ENCODE results near the gene IGF2BP2. TPM values are rescaled to one million over a fixed set of nuclear protein-coding genes. Genes with fewer than 3 reads are reported as not detected.

IGF2BP2 gene
- total and polyA plus RNA-seq, 2 donors from 2014 or later, result 7.7 to 26.9 TPM

DNA sequence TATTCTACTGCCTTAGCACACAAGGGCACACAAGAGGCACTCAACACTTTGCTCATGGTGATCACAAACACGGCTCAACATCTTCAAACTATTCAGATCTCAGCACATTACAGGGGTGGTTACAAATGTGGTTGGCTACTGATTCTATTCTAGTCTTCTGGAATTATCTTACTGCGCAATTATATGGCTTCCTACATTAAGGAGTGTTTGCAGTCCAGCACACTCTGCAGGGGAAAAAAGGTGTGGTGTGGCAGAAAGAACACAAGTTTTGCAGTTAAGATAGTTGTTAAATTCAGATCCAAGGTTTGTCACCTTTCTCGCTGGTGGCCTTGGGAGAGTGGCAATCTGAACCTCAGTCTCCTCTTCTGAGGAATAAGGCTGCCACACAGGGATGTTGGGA, 31.9 kb downstream of the IGF2BP2 start:
- no peaks in the 10 kb centered on the region for H3K36me3 ChIP-seq (ENCODE audit: control insufficient read depth in 2 of 3, insufficient read depth in 3 of 3, low read length in 3 of 3)
- FAIRE-seq, result no peak
- TF ChIP-seq, protein P1, sequence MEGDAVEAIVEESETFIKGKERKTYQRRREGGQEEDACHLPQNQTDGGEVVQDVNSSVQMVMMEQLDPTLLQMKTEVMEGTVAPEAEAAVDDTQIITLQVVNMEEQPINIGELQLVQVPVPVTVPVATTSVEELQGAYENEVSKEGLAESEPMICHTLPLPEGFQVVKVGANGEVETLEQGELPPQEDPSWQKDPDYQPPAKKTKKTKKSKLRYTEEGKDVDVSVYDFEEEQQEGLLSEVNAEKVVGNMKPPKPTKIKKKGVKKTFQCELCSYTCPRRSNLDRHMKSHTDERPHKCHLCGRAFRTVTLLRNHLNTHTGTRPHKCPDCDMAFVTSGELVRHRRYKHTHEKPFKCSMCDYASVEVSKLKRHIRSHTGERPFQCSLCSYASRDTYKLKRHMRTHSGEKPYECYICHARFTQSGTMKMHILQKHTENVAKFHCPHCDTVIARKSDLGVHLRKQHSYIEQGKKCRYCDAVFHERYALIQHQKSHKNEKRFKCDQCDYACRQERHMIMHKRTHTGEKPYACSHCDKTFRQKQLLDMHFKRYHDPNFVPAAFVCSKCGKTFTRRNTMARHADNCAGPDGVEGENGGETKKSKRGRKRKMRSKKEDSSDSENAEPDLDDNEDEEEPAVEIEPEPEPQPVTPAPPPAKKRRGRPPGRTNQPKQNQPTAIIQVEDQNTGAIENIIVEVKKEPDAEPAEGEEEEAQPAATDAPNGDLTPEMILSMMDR (IDR thresholded peaks at IDR 0.05; ENCODE audit: borderline replicate concordance, extremely low read depth, insufficient read depth), result no peak
- no peaks in the 10 kb centered on the region for H3K4me1 ChIP-seq (ENCODE audit: control insufficient read depth in 2 of 3, insufficient read depth in 2 of 3, low read depth in 1 of 3, low read length in 3 of 3)
- no peak overlapping the region for H3K27ac ChIP-seq (ENCODE audit: low read depth in 2 of 2, low read length in 2 of 2)
- intact Hi-C loops (cut with DNase I), result no loop called here
- H3K4me3 ChIP-seq (ENCODE audit: low read length in 3 of 3), result no peak overlapping the region
- H3K27me3 ChIP-seq (ENCODE audit: control insufficient read depth, insufficient read depth, low read length), result no peaks in the 10 kb centered on the region
- H3K9ac ChIP-seq (ENCODE audit: low read length in 3 of 3), result no peak overlapping the region
- DNase-seq, result no peak
- H3K9me3 ChIP-seq (ENCODE audit: control insufficient read depth in 2 of 3, insufficient read depth in 1 of 3, low read length in 3 of 3), result no peaks in the 10 kb centered on the region

DNA sequence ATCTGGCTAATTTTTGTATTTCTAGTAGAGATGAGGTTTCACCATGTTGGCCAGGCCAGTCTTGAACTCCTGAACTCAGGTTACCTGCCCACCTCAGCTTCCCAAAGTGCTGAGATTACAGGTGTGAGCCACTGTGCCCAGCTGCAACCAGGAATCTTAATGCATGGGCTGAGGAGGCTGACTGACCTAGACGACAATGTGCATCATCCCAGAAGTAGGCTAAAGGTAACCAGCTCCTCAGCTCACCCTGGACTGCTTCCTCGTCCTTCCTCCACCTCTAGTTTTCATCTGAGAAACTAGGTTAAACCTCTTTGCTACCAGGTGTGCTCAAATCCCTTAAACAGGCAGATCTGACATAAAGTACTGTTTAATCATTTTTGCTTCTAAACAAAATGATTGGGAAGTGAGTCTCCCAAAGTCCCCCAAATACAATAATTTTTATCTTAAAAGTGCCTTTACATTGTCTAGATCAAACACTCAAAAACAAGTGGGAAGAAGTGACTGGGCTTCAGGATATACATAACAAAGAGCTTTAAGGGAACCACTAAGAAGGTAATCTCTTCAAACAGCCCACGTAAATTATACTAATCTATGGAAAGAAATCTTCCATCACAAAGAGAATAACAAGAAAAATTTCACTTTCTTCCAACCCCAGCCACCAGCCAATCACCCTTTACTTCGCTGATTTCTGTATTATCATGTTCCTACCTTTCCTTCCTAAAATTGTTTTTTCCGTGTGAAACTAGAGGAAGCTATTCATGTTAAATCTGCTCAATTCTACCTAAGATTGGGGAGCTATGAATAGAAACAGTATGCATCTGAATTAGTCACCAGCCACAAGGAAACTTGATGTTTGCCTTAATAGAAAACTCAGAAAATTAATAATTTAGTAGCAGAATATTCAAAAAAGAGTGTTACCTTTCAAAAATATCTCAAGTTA, 34.7 kb downstream of the IGF2BP2 start:
- Histone ChIP-seq H3K9ac (ENCODE audit: low read length in 3 of 3) (no peak overlapping the region), H3K9me3 (ENCODE audit: control insufficient read depth in 2 of 3, insufficient read depth in 1 of 3, low read length in 3 of 3) (no peaks in the 10 kb centered on the region), H3K4me1 (ENCODE audit: control insufficient read depth in 2 of 3, insufficient read depth in 2 of 3, low read depth in 1 of 3, low read length in 3 of 3) (no peaks in the 10 kb centered on the region), H3K4me3 (ENCODE audit: low read length in 3 of 3) (no peak overlapping the region), H3K36me3 (ENCODE audit: control insufficient read depth in 2 of 3, insufficient read depth in 3 of 3, low read length in 3 of 3) (no peaks in the 10 kb centered on the region), H3K27me3 (ENCODE audit: control insufficient read depth, insufficient read depth, low read length) (no peaks in the 10 kb centered on the region), H3K27ac (ENCODE audit: low read depth in 2 of 2, low read length in 2 of 2) (no peak overlapping the region)
- TF ChIP-seq, protein P1 (IDR thresholded peaks at IDR 0.05; ENCODE audit: borderline replicate concordance, extremely low read depth, insufficient read depth), result no peak
- FAIRE-seq (no peak), DNase-seq (no peak)
- intact Hi-C loops (cut with DNase I), result no loop called here

DNA sequence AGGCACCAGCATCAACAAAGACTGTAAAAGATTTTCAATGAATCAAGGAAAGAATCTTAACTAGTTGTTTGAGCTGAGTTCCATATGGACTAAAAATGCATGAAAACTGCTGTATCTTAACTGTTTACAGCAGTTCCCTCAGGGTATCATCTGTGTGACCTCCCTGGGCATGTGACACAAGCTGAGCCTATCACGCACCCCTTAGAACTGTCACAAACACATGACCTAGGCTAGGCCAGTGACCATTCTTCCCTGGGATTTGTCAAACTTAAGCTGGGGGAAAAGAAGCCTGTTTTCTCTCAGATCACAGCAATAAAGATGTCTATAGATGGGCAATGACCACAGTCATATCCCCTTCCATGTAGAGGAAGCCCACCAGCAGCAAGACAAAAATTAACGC, 35.7 kb downstream of the IGF2BP2 start:
- TF ChIP-seq, protein P1 (IDR thresholded peaks at IDR 0.05; ENCODE audit: borderline replicate concordance, extremely low read depth, insufficient read depth), result no peak
- no peaks in the 10 kb centered on the region for H3K9me3 ChIP-seq (ENCODE audit: control insufficient read depth in 2 of 3, insufficient read depth in 1 of 3, low read length in 3 of 3)
- no peaks in the 10 kb centered on the region for H3K4me1 ChIP-seq (ENCODE audit: control insufficient read depth in 2 of 3, insufficient read depth in 2 of 3, low read depth in 1 of 3, low read length in 3 of 3)
- no peak for DNase-seq
- no peaks in the 10 kb centered on the region for H3K36me3 ChIP-seq (ENCODE audit: control insufficient read depth in 2 of 3, insufficient read depth in 3 of 3, low read length in 3 of 3)
- intact Hi-C loops (cut with DNase I), result no loop called here
- H3K27me3 ChIP-seq (ENCODE audit: control insufficient read depth, insufficient read depth, low read length), result no peaks in the 10 kb centered on the region
- H3K27ac ChIP-seq (ENCODE audit: low read depth in 2 of 2, low read length in 2 of 2), result no peak overlapping the region
- FAIRE-seq, result no peak
- H3K9ac ChIP-seq (ENCODE audit: low read length in 3 of 3), result no peak overlapping the region
- H3K4me3 ChIP-seq (ENCODE audit: low read length in 3 of 3), result no peak overlapping the region

Data from kidney (tissue), 14 donors.